Natural killer cell (primary cell): ENCODE data around the gene NAA35. TPM values are rescaled to one million over a fixed set of nuclear protein-coding genes. Genes with fewer than 3 reads are reported as not detected.

Experiments
- ATAC-seq, 3 donors: fragments of 150-1000 bp in 2 of 3; fragments of 200-7000 bp in 1 of 3; cut with Tn5 transposase; 1 replicate in 1 of 3; 2 replicates in 2 of 3; pipeline ENCODE4 v1.10.0; 2021; ENCODE audit warnings: mild to moderate bottlenecking in 2 of 3, moderate library complexity in 2 of 3
- DNase-seq, 2 donors: peaks; one replicate each; pipeline versions ENCODE4 v3.0.0 to v3.0.0-alpha.2; 2013 to 2021; ENCODE audit warnings: mixed read lengths in 1 of 2
- H3K27ac ChIP-seq: one replicate; pipeline ENCODE4 v1.5.1; 2013; ENCODE audit warnings: mild to moderate bottlenecking, low read length
- H3K27me3 ChIP-seq: one replicate; pipeline ENCODE4 v1.6.1; 2013; ENCODE audit warnings: low read length; ENCODE audit not compliant: control insufficient read depth, insufficient read depth
- H3K36me3 ChIP-seq: one replicate; pipeline ENCODE4 v1.6.1; 2013; ENCODE audit warnings: low read length; ENCODE audit not compliant: control insufficient read depth, insufficient read depth
- H3K4me1 ChIP-seq: one replicate; pipeline ENCODE4 v1.6.1; 2013; ENCODE audit warnings: low read length; ENCODE audit not compliant: control insufficient read depth, insufficient read depth
- H3K4me3 ChIP-seq: one replicate; pipeline ENCODE4 v1.5.1; 2013; ENCODE audit warnings: low read length
- H3K9me3 ChIP-seq: one replicate; pipeline ENCODE4 v1.6.1; 2013; ENCODE audit warnings: low read length; ENCODE audit not compliant: control insufficient read depth, insufficient read depth
- H3K27ac Mint-ChIP-seq, 2 donors: one replicate each; pipeline ENCODE4 v1.8.0; 2022; ENCODE audit warnings: mild to moderate bottlenecking in 2 of 2, mixed read lengths in 2 of 2, moderate library complexity in 1 of 2
- H3K27me3 Mint-ChIP-seq, 2 donors: one replicate each; pipeline ENCODE4 v1.8.0; 2022; ENCODE audit warnings: low read depth in 2 of 2, mixed read lengths in 2 of 2
- H3K36me3 Mint-ChIP-seq: one replicate; pipeline ENCODE4 v1.8.0; 2022; ENCODE audit warnings: mixed read lengths
- H3K4me1 Mint-ChIP-seq, 2 donors: one replicate each; pipeline ENCODE4 v1.8.0; 2022; ENCODE audit warnings: mixed read lengths in 2 of 2
- H3K4me3 Mint-ChIP-seq: one replicate; pipeline ENCODE4 v1.8.0; 2022; ENCODE audit warnings: mild to moderate bottlenecking, moderate library complexity, mixed read lengths
- H3K9me3 Mint-ChIP-seq, 2 donors: one replicate each; pipeline ENCODE4 v1.8.0; 2022; ENCODE audit warnings: mixed read lengths in 2 of 2
- CTCF ChIP-seq: fragments of 200-600 bp; IDR thresholded peaks from one replicate; pipeline ENCODE4 v1.8.0; 2022; ENCODE audit warnings: antibody characterized with exemption
- WGBS: methylation state at CpG from one replicate; pipeline ENCODE4 v1.1.7; 2013; ENCODE audit warnings: missing lambda C conversion rate; ENCODE audit not compliant: insufficient coverage; 5-methylcytosine and 5-hydroxymethylcytosine counted together
- intact Hi-C: fragments of 100-400 bp; cut with micrococcal nuclease; formaldehyde crosslinking; loops from one replicate; pipeline ENCODE4 v1.14.2; 2022
- total RNA-seq, 4 donors: library from RNA; stranded (reverse); fragments of 120-200 nt in 1 of 4; gene quantifications; one replicate each; pipeline versions ENCODE4 v1.2.3 to v1.2.4, GENCODE V29; 2013 to 2022

The NAA35 gene
- total RNA-seq, 3 donors from 2014 or later (not counting 1 experiment from before 2014, with no cell fraction given), result 19.9 to 27.6 (median 21.0) TPM

GRCh38 chr9:85978496-85978895, 37.5 kb downstream of the NAA35 start:
- Histone ChIP-seq H3K4me3 (no peak overlapping the region), H3K27ac (no peak overlapping the region), H3K36me3 (peaks cover 75% of the 10 kb centered on the region), H3K9me3 (no peaks in the 10 kb centered on the region), H3K27me3 (no peaks in the 10 kb centered on the region), H3K4me1 (no peaks in the 10 kb centered on the region)
- no peaks in the 10 kb centered on the region for H3K27me3 Mint-ChIP-seq
- no peak for DNase-seq
- H3K4me1 Mint-ChIP-seq, result peaks cover 0 to 7% of the 10 kb centered on the region in 2 donors
- WGBS, result 100% methylated on average over 2 of the region's 4 CpGs
- no peak overlapping the region for H3K4me3 Mint-ChIP-seq
- peak overlapping the region in 1 of 2 donors; percentile 7 for H3K27ac Mint-ChIP-seq
- TF ChIP-seq CTCF, result no peak
- no peak for ATAC-seq
- H3K9me3 Mint-ChIP-seq, result no peaks in the 10 kb centered on the region
- intact Hi-C loops, result no loop called here
- peaks cover 38% of the 10 kb centered on the region for H3K36me3 Mint-ChIP-seq

GRCh38 chr9:85981369-85981768, 40.4 kb downstream of the NAA35 start:
- H3K4me3 ChIP-seq, result no peak overlapping the region
- no peaks in the 10 kb centered on the region for H3K27me3 Mint-ChIP-seq
- no peak for TF ChIP-seq CTCF
- H3K4me1 Mint-ChIP-seq, result peaks cover 0 to 13% of the 10 kb centered on the region in 2 donors
- H3K4me3 Mint-ChIP-seq, result no peak overlapping the region
- WGBS, result 96% methylated on average over 2 of the region's 3 CpGs
- H3K36me3 Mint-ChIP-seq, result peaks cover 45% of the 10 kb centered on the region
- no peak overlapping the region for H3K27ac ChIP-seq
- intact Hi-C loops, result no loop called here
- DNase-seq, result no peak
- H3K4me1 ChIP-seq, result no peaks in the 10 kb centered on the region
- peaks cover 67% of the 10 kb centered on the region for H3K36me3 ChIP-seq
- no peak for ATAC-seq
- H3K9me3 Mint-ChIP-seq, result no peaks in the 10 kb centered on the region
- no peak overlapping the region for H3K27ac Mint-ChIP-seq
- no peaks in the 10 kb centered on the region for H3K27me3 ChIP-seq
- no peaks in the 10 kb centered on the region for H3K9me3 ChIP-seq

GRCh38 chr9:85984457-85984856, 43.5 kb downstream of the NAA35 start:
- TF ChIP-seq CTCF, result no peak
- H3K9me3 ChIP-seq, result no peaks in the 10 kb centered on the region
- intact Hi-C loops, result no loop called here
- H3K27ac Mint-ChIP-seq, result no peak overlapping the region
- ATAC-seq (no peak), DNase-seq (no peak)
- WGBS, result 100% methylated on average over 2 of the region's 2 CpGs
- H3K36me3 Mint-ChIP-seq, result peaks cover 28% of the 10 kb centered on the region
- no peaks in the 10 kb centered on the region for H3K4me1 ChIP-seq
- H3K27me3 Mint-ChIP-seq, result no peaks in the 10 kb centered on the region
- H3K4me3 ChIP-seq, result no peak overlapping the region
- no peaks in the 10 kb centered on the region for H3K9me3 Mint-ChIP-seq
- H3K27me3 ChIP-seq, result no peaks in the 10 kb centered on the region
- peaks cover 44% of the 10 kb centered on the region for H3K36me3 ChIP-seq
- no peak overlapping the region for H3K4me3 Mint-ChIP-seq
- H3K4me1 Mint-ChIP-seq, result peaks cover 4 to 13% of the 10 kb centered on the region in 2 donors
- no peak overlapping the region for H3K27ac ChIP-seq

- Histone ChIP-seq H3K36me3 (peaks cover 22% of the 10 kb centered on the region), H3K27ac (no peak overlapping the region), H3K27me3 (no peaks in the 10 kb centered on the region), H3K9me3 (no peaks in the 10 kb centered on the region), H3K4me3 (no peak overlapping the region), H3K4me1 (no peaks in the 10 kb centered on the region)
- 94% methylated on average over 3 of the region's 3 CpGs for WGBS
- Mint-ChIP-seq H3K27ac (no peak overlapping the region), H3K9me3 (no peaks in the 10 kb centered on the region), H3K36me3 (peaks cover 11% of the 10 kb centered on the region), H3K4me3 (no peak overlapping the region), H3K27me3 (no peaks in the 10 kb centered on the region), H3K4me1 (peaks cover 6 to 15% of the 10 kb centered on the region in 2 donors)
- no peak for DNase-seq
- ATAC-seq, result no peak
- intact Hi-C loops, result no loop called here
- TF ChIP-seq CTCF, result no peak
Observed at GRCh38 chr9:85987236-85987635, 46.3 kb downstream of the NAA35 start.
